ENCODE measurements around the gene CLIP3.
"Not testable (repeated sequence)": the region's sequence is repeated elsewhere in the genome, so short reads cannot be mapped to it uniquely, and the experiment has no call there.

The CLIP3 gene

DNA sequence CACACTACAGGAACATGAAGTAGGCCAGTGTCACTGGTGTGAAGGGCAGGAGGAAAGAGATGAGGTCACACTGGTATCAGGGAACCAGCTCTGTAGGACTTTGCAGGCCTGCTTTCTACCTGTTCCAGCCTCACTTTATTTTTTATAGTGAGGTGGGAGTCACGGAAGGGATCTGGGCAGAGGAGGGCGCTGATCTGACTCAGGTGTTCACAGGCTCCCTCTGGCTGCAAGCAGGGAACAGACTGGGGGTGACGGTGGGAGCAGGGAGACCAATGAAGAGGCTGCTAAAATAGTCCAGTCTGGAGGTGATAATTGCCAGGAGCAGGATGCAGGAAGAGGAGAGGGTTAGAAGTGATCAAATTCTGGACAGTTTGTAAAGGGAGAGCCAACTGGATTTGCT, 18.6 kb upstream of the CLIP3 start:
- peaks cover 3% of the 10 kb centered on the region for H3K27me3 Mint-ChIP-seq (ENCODE audit: low read depth, poor library complexity)
- H3K27ac Mint-ChIP-seq = no peak overlapping the region
- peaks cover 11% of the 10 kb centered on the region for H3K36me3 Mint-ChIP-seq (ENCODE audit: low read depth)
- peak; percentile 18 for DNase-seq
- no peaks in the 10 kb centered on the region for H3K9me3 Mint-ChIP-seq
- peak overlapping the region; percentile 19 for H3K4me3 Mint-ChIP-seq
- TF ChIP-seq, protein P1, sequence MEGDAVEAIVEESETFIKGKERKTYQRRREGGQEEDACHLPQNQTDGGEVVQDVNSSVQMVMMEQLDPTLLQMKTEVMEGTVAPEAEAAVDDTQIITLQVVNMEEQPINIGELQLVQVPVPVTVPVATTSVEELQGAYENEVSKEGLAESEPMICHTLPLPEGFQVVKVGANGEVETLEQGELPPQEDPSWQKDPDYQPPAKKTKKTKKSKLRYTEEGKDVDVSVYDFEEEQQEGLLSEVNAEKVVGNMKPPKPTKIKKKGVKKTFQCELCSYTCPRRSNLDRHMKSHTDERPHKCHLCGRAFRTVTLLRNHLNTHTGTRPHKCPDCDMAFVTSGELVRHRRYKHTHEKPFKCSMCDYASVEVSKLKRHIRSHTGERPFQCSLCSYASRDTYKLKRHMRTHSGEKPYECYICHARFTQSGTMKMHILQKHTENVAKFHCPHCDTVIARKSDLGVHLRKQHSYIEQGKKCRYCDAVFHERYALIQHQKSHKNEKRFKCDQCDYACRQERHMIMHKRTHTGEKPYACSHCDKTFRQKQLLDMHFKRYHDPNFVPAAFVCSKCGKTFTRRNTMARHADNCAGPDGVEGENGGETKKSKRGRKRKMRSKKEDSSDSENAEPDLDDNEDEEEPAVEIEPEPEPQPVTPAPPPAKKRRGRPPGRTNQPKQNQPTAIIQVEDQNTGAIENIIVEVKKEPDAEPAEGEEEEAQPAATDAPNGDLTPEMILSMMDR (IDR thresholded peaks at IDR 0.05) = no peak
- H3K4me1 Mint-ChIP-seq = peaks cover 31% of the 10 kb centered on the region

DNA sequence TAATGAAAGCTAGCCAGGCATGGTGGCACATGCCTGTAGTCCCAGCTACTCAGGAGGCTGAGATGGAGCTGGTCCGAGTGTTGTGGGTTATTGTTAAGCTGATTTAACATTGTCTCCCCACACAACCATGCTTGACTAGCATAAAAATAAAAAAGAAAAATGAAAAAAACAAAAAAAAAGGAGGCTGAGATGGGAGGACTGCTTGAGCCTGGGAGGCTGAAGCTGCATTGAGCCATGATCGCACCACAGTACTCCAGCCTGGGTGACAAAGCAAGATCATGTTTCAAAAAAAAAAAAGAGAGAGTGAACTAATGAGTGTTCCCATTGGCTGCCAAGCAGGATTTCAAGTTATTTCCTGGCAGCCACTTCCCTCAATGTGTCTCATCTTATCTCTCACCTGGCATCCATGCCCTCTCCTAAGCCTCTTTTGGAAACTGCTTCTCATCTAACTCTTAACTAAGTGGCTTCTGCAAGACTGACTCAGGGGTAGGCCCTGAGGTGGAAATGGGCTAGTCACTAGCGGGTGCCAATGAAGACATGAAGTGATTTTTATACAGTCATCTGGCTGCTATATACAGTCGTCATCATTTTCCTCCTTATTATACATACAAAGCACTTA, 16.5 kb upstream of the CLIP3 start:
- no peak overlapping the region for H3K4me3 Mint-ChIP-seq
- DNase-seq = no peak
- H3K27me3 Mint-ChIP-seq (ENCODE audit: low read depth, poor library complexity) = peaks cover 3% of the 10 kb centered on the region
- TF ChIP-seq, protein P1 (IDR thresholded peaks at IDR 0.05) = no peak
- peaks cover 20% of the 10 kb centered on the region for H3K4me1 Mint-ChIP-seq
- H3K27ac Mint-ChIP-seq = no peak overlapping the region
- peaks cover 22% of the 10 kb centered on the region for H3K36me3 Mint-ChIP-seq (ENCODE audit: low read depth)
- H3K9me3 Mint-ChIP-seq = no peaks in the 10 kb centered on the region

DNA sequence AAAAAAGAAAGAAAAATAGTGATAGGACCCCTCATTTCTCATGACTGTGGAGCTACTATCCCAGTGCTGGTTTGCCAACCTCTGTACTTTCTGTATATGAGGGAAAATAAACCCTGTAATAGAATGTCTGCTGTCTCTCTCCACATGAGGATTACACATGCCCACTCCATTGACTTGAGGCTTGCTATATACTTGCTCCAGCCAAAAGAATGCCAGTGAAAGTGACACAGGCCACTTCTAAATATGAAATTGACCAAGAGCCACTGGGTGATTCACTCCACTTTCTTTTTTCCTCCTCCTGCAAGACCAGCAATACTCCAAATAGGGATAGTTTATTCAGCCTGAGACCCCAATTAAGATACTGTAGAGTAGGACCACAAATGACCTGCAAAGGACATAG, 15.2 kb upstream of the CLIP3 start:
- Mint-ChIP-seq H3K27ac (no peak overlapping the region), H3K36me3 (ENCODE audit: low read depth) (peaks cover 26% of the 10 kb centered on the region), H3K4me1 (peaks cover 12% of the 10 kb centered on the region), H3K4me3 (no peak overlapping the region), H3K9me3 (no peaks in the 10 kb centered on the region), H3K27me3 (ENCODE audit: low read depth, poor library complexity) (peaks cover 3% of the 10 kb centered on the region)
- TF ChIP-seq, protein P1 (IDR thresholded peaks at IDR 0.05) = no peak
- no peak for DNase-seq

DNA sequence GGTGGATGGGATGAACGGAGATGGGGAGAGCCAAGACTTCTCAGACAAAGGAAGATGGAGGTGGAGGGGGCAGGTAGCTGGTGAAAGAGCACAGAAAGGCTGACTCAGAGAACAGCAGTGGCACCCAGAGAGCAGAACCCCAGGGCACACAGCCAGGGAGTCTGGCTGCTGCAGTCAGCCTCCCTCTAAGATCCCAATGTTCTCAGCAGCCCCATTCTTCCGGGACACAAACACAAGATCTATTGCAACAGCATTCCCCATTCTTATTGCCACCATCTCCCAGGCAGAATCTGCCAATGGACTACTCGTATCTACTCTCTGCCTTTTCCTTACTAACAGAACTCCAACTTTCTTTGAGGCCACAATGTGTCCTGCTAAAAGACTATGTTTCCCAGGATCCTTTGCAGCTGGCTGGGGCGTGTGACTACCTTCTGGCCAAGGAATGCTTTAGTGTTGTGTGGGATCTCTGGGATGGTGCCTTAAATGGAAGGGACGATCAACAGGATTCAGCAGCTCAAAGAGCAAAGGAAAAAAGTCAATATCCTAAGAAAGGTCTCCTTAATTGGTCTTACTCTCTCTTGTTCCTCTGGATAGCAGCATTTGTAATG, 13.9 kb upstream of the CLIP3 start:
- H3K27me3 Mint-ChIP-seq (ENCODE audit: low read depth, poor library complexity) = peaks cover 3% of the 10 kb centered on the region
- DNase-seq = no peak
- H3K27ac Mint-ChIP-seq = no peak overlapping the region
- H3K36me3 Mint-ChIP-seq (ENCODE audit: low read depth) = peaks cover 24% of the 10 kb centered on the region
- peaks cover 20% of the 10 kb centered on the region for H3K4me1 Mint-ChIP-seq
- no peak overlapping the region for H3K4me3 Mint-ChIP-seq
- TF ChIP-seq, protein P1 (IDR thresholded peaks at IDR 0.05) = no peak
- no peaks in the 10 kb centered on the region for H3K9me3 Mint-ChIP-seq

DNA sequence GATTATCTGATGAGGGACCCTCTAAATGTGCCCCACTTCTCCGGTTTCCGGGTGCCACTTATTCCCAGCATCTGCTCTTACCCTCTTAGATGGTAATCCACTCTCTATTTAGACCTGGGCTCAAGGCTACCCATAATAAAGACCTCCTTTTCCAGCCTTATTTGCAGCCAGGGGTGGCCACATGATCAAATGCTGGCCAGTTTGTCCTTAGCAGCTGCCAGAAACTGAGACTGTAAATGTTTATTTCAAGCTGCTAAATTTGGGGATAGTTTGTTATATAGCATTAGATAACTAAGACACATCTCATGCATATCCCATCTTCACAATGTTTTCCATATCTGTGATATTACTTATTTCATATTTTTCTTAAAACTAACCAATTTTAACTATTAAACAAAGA, 11.3 kb upstream of the CLIP3 start:
- Mint-ChIP-seq H3K27ac (no peak overlapping the region), H3K36me3 (ENCODE audit: low read depth) (peaks cover 21% of the 10 kb centered on the region), H3K4me3 (no peak overlapping the region), H3K9me3 (no peaks in the 10 kb centered on the region), H3K4me1 (peaks cover 21% of the 10 kb centered on the region), H3K27me3 (ENCODE audit: low read depth, poor library complexity) (peaks cover 6% of the 10 kb centered on the region)
- DNase-seq = no peak
- TF ChIP-seq, protein P1 (IDR thresholded peaks at IDR 0.05) = no peak

DNA sequence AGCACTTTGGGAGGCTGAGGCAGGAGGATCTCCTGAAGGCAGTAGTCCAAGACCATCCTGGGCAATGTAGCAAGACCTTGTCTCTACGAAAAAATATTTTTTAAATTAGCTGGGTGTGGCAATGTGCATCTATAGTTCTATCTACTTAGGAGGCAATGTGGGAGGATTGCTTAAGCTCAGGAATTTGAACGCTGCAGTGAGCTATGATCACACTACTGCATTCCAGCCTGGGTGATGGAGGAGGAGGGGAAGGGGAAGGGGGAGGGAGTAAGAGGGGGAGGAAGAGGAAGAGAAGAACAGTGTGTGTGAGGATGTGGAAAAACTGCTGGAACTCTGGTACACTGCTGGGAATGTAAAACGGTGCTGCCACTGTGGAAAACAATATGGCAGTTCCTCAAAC, 9.2 kb upstream of the CLIP3 start:
- H3K27me3 Mint-ChIP-seq (ENCODE audit: low read depth, poor library complexity) = peaks cover 3% of the 10 kb centered on the region
- peaks cover 27% of the 10 kb centered on the region for H3K36me3 Mint-ChIP-seq (ENCODE audit: low read depth)
- no peaks in the 10 kb centered on the region for H3K9me3 Mint-ChIP-seq
- DNase-seq = no peak
- peaks cover 27% of the 10 kb centered on the region for H3K4me1 Mint-ChIP-seq
- TF ChIP-seq, protein P1 (IDR thresholded peaks at IDR 0.05) = no peak
- H3K27ac Mint-ChIP-seq = peak overlapping the region; percentile 42
- no peak overlapping the region for H3K4me3 Mint-ChIP-seq

DNA sequence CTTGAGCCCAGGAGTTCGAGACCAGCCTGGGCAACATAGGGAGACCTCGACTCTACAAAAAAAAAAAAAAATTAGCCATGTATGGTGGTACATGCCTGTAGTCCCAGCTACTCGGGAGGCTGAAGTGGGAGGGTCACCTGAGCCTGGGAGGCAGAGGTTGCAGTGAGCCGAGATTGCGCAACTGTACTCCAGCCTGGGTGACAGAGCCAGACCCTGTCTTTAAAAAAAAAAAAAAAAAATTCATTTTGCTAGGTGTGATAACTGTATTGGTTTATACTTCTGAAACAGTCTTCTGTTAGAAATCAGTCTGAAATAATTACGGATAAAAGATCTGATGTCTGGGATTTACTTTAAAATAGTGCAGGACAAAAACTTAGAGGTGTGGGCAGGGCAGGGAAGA, 8.4 kb upstream of the CLIP3 start:
- peaks cover 20% of the 10 kb centered on the region for H3K36me3 Mint-ChIP-seq (ENCODE audit: low read depth)
- not testable (repeated sequence) for H3K4me3 Mint-ChIP-seq; H3K27me3 Mint-ChIP-seq (ENCODE audit: low read depth, poor library complexity)

More for the DNA sequence above, 8.4 kb upstream of the CLIP3 start:
- not testable (repeated sequence) for H3K27ac Mint-ChIP-seq, H3K9me3 Mint-ChIP-seq, DNase-seq
- peaks cover 27% of the 10 kb centered on the region for H3K4me1 Mint-ChIP-seq

All from nephron progenitor cell (in vitro differentiated cells).